ENCODE results near the gene ABHD11.

DNA sequence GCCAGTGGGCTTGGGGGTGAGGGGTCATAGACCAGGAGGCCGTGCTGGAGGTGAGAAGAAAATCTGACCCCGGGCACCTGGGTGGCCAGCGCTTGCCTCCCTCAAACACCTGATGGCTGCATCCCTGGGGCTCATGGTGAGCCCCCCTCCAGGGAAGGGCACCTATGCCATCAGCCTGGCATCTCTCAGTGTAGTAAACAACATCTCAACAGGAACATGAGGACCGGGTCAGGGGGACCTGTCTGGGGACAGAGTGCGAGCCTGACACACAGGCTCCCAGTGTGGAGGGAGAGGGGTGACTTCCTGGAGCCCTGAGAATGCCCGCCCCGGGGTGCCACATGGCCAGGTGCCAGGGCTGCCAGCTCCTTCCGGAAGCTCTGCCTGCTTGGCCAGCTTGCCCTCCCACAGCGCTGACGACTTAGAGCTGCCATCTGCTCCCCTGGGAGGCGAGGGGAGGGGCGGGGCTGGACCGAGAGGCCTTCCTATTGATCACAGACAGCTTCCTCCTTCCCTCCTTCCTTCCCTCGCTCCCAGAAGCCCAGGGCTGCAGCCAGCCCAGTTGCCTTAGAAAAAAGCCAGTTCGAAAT is 31.5 kb downstream of the ABHD11 start:
- TF ChIP-seq, protein P1, sequence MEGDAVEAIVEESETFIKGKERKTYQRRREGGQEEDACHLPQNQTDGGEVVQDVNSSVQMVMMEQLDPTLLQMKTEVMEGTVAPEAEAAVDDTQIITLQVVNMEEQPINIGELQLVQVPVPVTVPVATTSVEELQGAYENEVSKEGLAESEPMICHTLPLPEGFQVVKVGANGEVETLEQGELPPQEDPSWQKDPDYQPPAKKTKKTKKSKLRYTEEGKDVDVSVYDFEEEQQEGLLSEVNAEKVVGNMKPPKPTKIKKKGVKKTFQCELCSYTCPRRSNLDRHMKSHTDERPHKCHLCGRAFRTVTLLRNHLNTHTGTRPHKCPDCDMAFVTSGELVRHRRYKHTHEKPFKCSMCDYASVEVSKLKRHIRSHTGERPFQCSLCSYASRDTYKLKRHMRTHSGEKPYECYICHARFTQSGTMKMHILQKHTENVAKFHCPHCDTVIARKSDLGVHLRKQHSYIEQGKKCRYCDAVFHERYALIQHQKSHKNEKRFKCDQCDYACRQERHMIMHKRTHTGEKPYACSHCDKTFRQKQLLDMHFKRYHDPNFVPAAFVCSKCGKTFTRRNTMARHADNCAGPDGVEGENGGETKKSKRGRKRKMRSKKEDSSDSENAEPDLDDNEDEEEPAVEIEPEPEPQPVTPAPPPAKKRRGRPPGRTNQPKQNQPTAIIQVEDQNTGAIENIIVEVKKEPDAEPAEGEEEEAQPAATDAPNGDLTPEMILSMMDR (IDR thresholded peaks at IDR 0.05) = no peak
- TF ChIP-seq POLR2A (IDR thresholded peaks at IDR 0.05) = no peak

Data from gastroesophageal sphincter (tissue), 3 donors.